ENCODE measurements around the gene TGIF2. TPM values are rescaled to one million over a fixed set of nuclear protein-coding genes. Genes with fewer than 3 reads are reported as not detected.

Gene TGIF2
- total RNA-seq = 10 to 100 TPM; 35.6 to 44.3 (median 40.7) TPM
- polyA plus RNA-seq = 10 to 100 TPM; 32.1 to 37.7 TPM
- total RNA-seq = 56.7 reads per million, percentile 74 among the genes with 10 or more reads in this experiment

- Mint-ChIP-seq H3K9me3 (peaks cover 0 to 6% (median 0%) of the 10 kb centered on the region in 11 donors), H3K27ac (peak within 1 kb of the TSS; percentile 96 to 100 (median 99)), H3K4me1 (peaks cover 27 to 49% (median 40%) of the 10 kb centered on the region in 7 donors), H3K36me3 (peaks cover 0 to 14% (median 0%) of the 10 kb centered on the region in 5 donors), H3K4me3 (peak within 1 kb of the TSS; percentile 88 to 97 (median 92)), H3K27me3 (no peaks in the 10 kb centered on the region)
- Histone ChIP-seq H3K4me3 (ENCODE audit: low read length) (peak within 1 kb of the TSS; percentile 70), H3K27me3 (ENCODE audit: control insufficient read depth in 2 of 2, insufficient read depth in 2 of 2, low read length in 2 of 2) (no peaks in the 10 kb centered on the region), H3K36me3 (ENCODE audit: control insufficient read depth in 2 of 3, insufficient read depth in 3 of 3, low read length in 3 of 3) (peaks cover 0 to 6% (median 0%) of the 10 kb centered on the region in 3 experiments), H3K27ac (ENCODE audit: low read depth, low read length) (peak within 1 kb of the TSS; percentile 100), H3K4me1 (ENCODE audit: control insufficient read depth in 2 of 2, insufficient read depth in 2 of 2, low read length in 2 of 2) (peaks cover 13 to 34% of the 10 kb centered on the region in 2 donors), H3K9me3 (ENCODE audit: control insufficient read depth in 2 of 3, low read length in 3 of 3) (no peaks in the 10 kb centered on the region)
- ATAC-seq (peak; percentile 84), DNase-seq (peak; percentile 86 to 93 (median 91))
- POLR2A ChIA-PET = interaction anchor here (0.6 to 9.3 kb wide), 9 partner anchors 10 to 402 kb away, joined by 3 to 123 read pairs (median 7); partner anchors contain the start of gene RAB5IF
- CTCF ChIA-PET = interaction anchor here (0.7 to 1.0 kb wide), 2 partner anchors 24 to 32 kb away, joined by 3 to 4 read pairs; no protein-coding TSS in a partner anchor
- intact Hi-C loops (cut with micrococcal nuclease) = loop anchor here (1.0 to 10.0 kb wide), 9 partner anchors 17 to 1478 kb away; partner anchors contain the start of genes RAB5IF (in 2 of the 2), SLA2 (in 1 of the 2) and TRPC4AP (in 1 of the 2)
These were observed at the start of gene TGIF2 for GRCh38 chr20:36573103-36573797. Gene TGIF2 (plus strand): TSS chr20:36573597. CDS start chr20:36578775, 5,178 bp downstream.

GRCh38 chr20:36525620-36526365 lies 47.6 kb upstream of the TGIF2 start:
- ChIA-PET POLR2A (no interaction called here), CTCF (interaction anchor here (0.6 kb wide), 1 partner anchor 64 kb away, joined by 3 read pairs; no protein-coding TSS in a partner anchor)
- Histone ChIP-seq H3K27me3 (ENCODE audit: control insufficient read depth in 2 of 2, insufficient read depth in 2 of 2, low read length in 2 of 2) (no peaks in the 10 kb centered on the region), H3K27ac (ENCODE audit: low read depth, low read length) (no peak overlapping the region), H3K36me3 (ENCODE audit: control insufficient read depth in 2 of 3, insufficient read depth in 3 of 3, low read length in 3 of 3) (peaks cover 0 to 43% (median 9%) of the 10 kb centered on the region in 3 experiments), H3K4me1 (ENCODE audit: control insufficient read depth in 2 of 2, insufficient read depth in 2 of 2, low read length in 2 of 2) (no peaks in the 10 kb centered on the region), H3K4me3 (ENCODE audit: low read length) (no peak overlapping the region), H3K9me3 (ENCODE audit: control insufficient read depth in 2 of 3, low read length in 3 of 3) (no peaks in the 10 kb centered on the region)
- peak overlapping the region in 4 of 9 donors; percentile 14 to 65 (median 32) for H3K27ac Mint-ChIP-seq
- no peaks in the 10 kb centered on the region for H3K27me3 Mint-ChIP-seq
- ATAC-seq (no peak), DNase-seq (no peak)
- H3K9me3 Mint-ChIP-seq = peaks cover 0 to 1% (median 0%) of the 10 kb centered on the region in 11 donors
- peaks cover 0 to 5% (median 0%) of the 10 kb centered on the region in 7 donors for H3K4me1 Mint-ChIP-seq
- peaks cover 0 to 34% (median 13%) of the 10 kb centered on the region in 5 donors for H3K36me3 Mint-ChIP-seq
- intact Hi-C loops (cut with micrococcal nuclease) = no loop called here
- H3K4me3 Mint-ChIP-seq = no peak overlapping the region

GRCh38 chr20:36526521-36527011 lies 46.8 kb upstream of the TGIF2 start:
- no peak overlapping the region for H3K4me3 ChIP-seq (ENCODE audit: low read length)
- CTCF ChIA-PET = no interaction called here
- H3K4me1 Mint-ChIP-seq = peaks cover 0 to 2% (median 0%) of the 10 kb centered on the region in 7 donors
- H3K9me3 ChIP-seq (ENCODE audit: control insufficient read depth in 2 of 3, low read length in 3 of 3) = no peaks in the 10 kb centered on the region
- peaks cover 0 to 31% (median 13%) of the 10 kb centered on the region in 5 donors for H3K36me3 Mint-ChIP-seq
- no peak for ATAC-seq
- POLR2A ChIA-PET = no interaction called here
- peaks cover 0 to 43% (median 9%) of the 10 kb centered on the region in 3 experiments for H3K36me3 ChIP-seq (ENCODE audit: control insufficient read depth in 2 of 3, insufficient read depth in 3 of 3, low read length in 3 of 3)
- no peak overlapping the region for H3K27ac ChIP-seq (ENCODE audit: low read depth, low read length)
- no peaks in the 10 kb centered on the region for H3K27me3 ChIP-seq (ENCODE audit: control insufficient read depth in 2 of 2, insufficient read depth in 2 of 2, low read length in 2 of 2)
- no peak overlapping the region for H3K27ac Mint-ChIP-seq
- H3K4me1 ChIP-seq (ENCODE audit: control insufficient read depth in 2 of 2, insufficient read depth in 2 of 2, low read length in 2 of 2) = no peaks in the 10 kb centered on the region
- no peaks in the 10 kb centered on the region for H3K9me3 Mint-ChIP-seq
- no peaks in the 10 kb centered on the region for H3K27me3 Mint-ChIP-seq
- no peak overlapping the region for H3K4me3 Mint-ChIP-seq
- no peak for DNase-seq
- intact Hi-C loops (cut with micrococcal nuclease) = no loop called here

GRCh38 chr20:36527331-36528125 lies 45.9 kb upstream of the TGIF2 start:
- H3K4me1 Mint-ChIP-seq = no peaks in the 10 kb centered on the region
- H3K4me3 Mint-ChIP-seq = no peak overlapping the region
- DNase-seq (no peak), ATAC-seq (no peak)
- ChIA-PET CTCF (no interaction called here), POLR2A (no interaction called here)
- no peaks in the 10 kb centered on the region for H3K27me3 ChIP-seq (ENCODE audit: control insufficient read depth in 2 of 2, insufficient read depth in 2 of 2, low read length in 2 of 2)
- no peak overlapping the region for H3K4me3 ChIP-seq (ENCODE audit: low read length)
- peaks cover 0 to 25% (median 13%) of the 10 kb centered on the region in 5 donors for H3K36me3 Mint-ChIP-seq
- no peaks in the 10 kb centered on the region for H3K9me3 Mint-ChIP-seq
- H3K27ac Mint-ChIP-seq = peak overlapping the region in 2 of 9 donors; percentile 59 to 62
- no peak overlapping the region for H3K27ac ChIP-seq (ENCODE audit: low read depth, low read length)
- H3K9me3 ChIP-seq (ENCODE audit: control insufficient read depth in 2 of 3, low read length in 3 of 3) = no peaks in the 10 kb centered on the region
- H3K36me3 ChIP-seq (ENCODE audit: control insufficient read depth in 2 of 3, insufficient read depth in 3 of 3, low read length in 3 of 3) = peaks cover 0 to 40% (median 9%) of the 10 kb centered on the region in 3 experiments
- intact Hi-C loops (cut with micrococcal nuclease) = no loop called here
- no peaks in the 10 kb centered on the region for H3K4me1 ChIP-seq (ENCODE audit: control insufficient read depth in 2 of 2, insufficient read depth in 2 of 2, low read length in 2 of 2)
- no peaks in the 10 kb centered on the region for H3K27me3 Mint-ChIP-seq

- POLR2A ChIA-PET = no interaction called here
- DNase-seq (no peak), ATAC-seq (no peak)
- peaks cover 0 to 4% (median 0%) of the 10 kb centered on the region in 7 donors for H3K4me1 Mint-ChIP-seq
- intact Hi-C loops (cut with micrococcal nuclease) = no loop called here
- H3K4me3 Mint-ChIP-seq = no peak overlapping the region
- H3K9me3 Mint-ChIP-seq = no peaks in the 10 kb centered on the region
- CTCF ChIA-PET = no interaction called here
- H3K27ac Mint-ChIP-seq = peak overlapping the region in 1 of 9 donors; percentile 3
- H3K27me3 Mint-ChIP-seq = no peaks in the 10 kb centered on the region
- no peak overlapping the region for H3K27ac ChIP-seq (ENCODE audit: low read depth, low read length)
- peaks cover 0 to 25% (median 13%) of the 10 kb centered on the region in 5 donors for H3K36me3 Mint-ChIP-seq
- no peaks in the 10 kb centered on the region for H3K9me3 ChIP-seq (ENCODE audit: control insufficient read depth in 2 of 3, low read length in 3 of 3)
- no peaks in the 10 kb centered on the region for H3K27me3 ChIP-seq (ENCODE audit: control insufficient read depth in 2 of 2, insufficient read depth in 2 of 2, low read length in 2 of 2)
- no peaks in the 10 kb centered on the region for H3K4me1 ChIP-seq (ENCODE audit: control insufficient read depth in 2 of 2, insufficient read depth in 2 of 2, low read length in 2 of 2)
- H3K36me3 ChIP-seq (ENCODE audit: control insufficient read depth in 2 of 3, insufficient read depth in 3 of 3, low read length in 3 of 3) = peaks cover 0 to 40% (median 9%) of the 10 kb centered on the region in 3 experiments
- H3K4me3 ChIP-seq (ENCODE audit: low read length) = no peak overlapping the region
These were observed 45.1 kb upstream of the TGIF2 start for GRCh38 chr20:36528176-36528874.

Data from naive thymus-derived CD4-positive, alpha-beta T cell (primary cell).